Pancreas (tissue), 10 donors: Measurements from ENCODE around the gene TMPRSS2. TPM values are rescaled to one million over a fixed set of nuclear protein-coding genes. Genes with fewer than 3 reads are reported as not detected.

ENCODE experiments used
- ATAC-seq, 4 donors: fragments of 200-7000 bp; cut with Tn5 transposase; one replicate each; pipeline versions ENCODE4 v1.8.0 to v1.9.1; 2020; ENCODE audit warnings: mild to moderate bottlenecking in 4 of 4, moderate library complexity in 4 of 4
- DNase-seq, 6 donors: peaks; one replicate each; pipeline ENCODE4 v3.0.0-alpha.2; 2020
- FAIRE-seq: peaks from 2 replicates; lab custom pipeline; 2012; peaks lifted over from hg19 to GRCh38; lab: Jason Lieb, UNC
- H3K27ac ChIP-seq, 4 donors: fragments of 200-600 bp; sonication (generic); 1 replicate in 3 of 4; 2 replicates in 1 of 4; pipeline versions ENCODE4 v1.5.0 to v1.8.0; 2020
- H3K27me3 ChIP-seq, 4 donors: fragments of 200-600 bp; one replicate each; pipeline ENCODE4 v1.8.0; 2021
- H3K36me3 ChIP-seq, 3 donors: fragments of 200-600 bp; sonication (generic) in 1 of 3; one replicate each; pipeline versions ENCODE4 v1.5.0 to v1.8.0; 2020 to 2021
- H3K4me1 ChIP-seq, 3 donors: fragments of 200-600 bp; one replicate each; pipeline ENCODE4 v1.8.0; 2021
- H3K4me3 ChIP-seq, 4 donors: fragments of 200-600 bp; sonication (generic) in 2 of 4; one replicate each; pipeline versions ENCODE4 v1.5.0 to v1.8.0; 2020 to 2021
- H3K9me3 ChIP-seq, 4 donors: fragments of 200-600 bp; one replicate each; pipeline ENCODE4 v1.8.0; 2021
- WGBS, 2 donors: extraction: QIAGEN DNeasy Blood & Tissue Kit; methylation state at CpG; one replicate each; pipeline ENCODE4 v1.1.7; 2013; 5-methylcytosine and 5-hydroxymethylcytosine counted together
- intact Hi-C, 3 donors: fragments of 100-400 bp; cut with DNase I; formaldehyde crosslinking; loops; one replicate each; pipeline versions ENCODE4 v1.11.1 to v1.14.2; 2022
- polyA plus RNA-seq, 2 donors: library from polyadenylated mRNA; stranded (reverse); fragments of 200-250 nt; gene quantifications; one replicate each; pipeline ENCODE4 v1.2.3, GENCODE V29; 2013
- total RNA-seq, 6 donors: library from RNA; stranded (reverse); fragmentation: NEBNext Ultra II Directional in 4 of 6; extraction: Animal tissue kit (Norgen Biotek cat#: 25700) in 4 of 6; gene quantifications; one replicate each; pipeline versions ENCODE4 v1.2.1 to v1.2.4, GENCODE V29; 2021 to 2023
- TF ChIP-seq, protein P1 (sequence below), 4 donors: fragments of 200-600 bp; sonication (generic) in 3 of 4; IDR thresholded peaks; one replicate each; pipeline versions ENCODE4 v1.5.0 to v1.8.0; 2021; ENCODE audit warnings: antibody characterized with exemption in 4 of 4
- donor health status: healthy with polysubstance abuse.
- donor health status: DM: no; HTN: no; CAD: no; lungs with moderate emphysema.
- donor health status: DM: no; HTN: no; CAD: no.
- donor health status: control.
- donor health status: control.
- donor health status: Bipolar disorder and iron deficiency.
- donor health status: DM: yes; HTN: yes; CAD: no.
- donor health status: DM: no; HTN: no; CAD: no.
- donor health status: DM: no; HTN: no; CAD: no.
- donor health status: DM: yes; HTN: yes; CAD: no.

The TMPRSS2 gene
- total and polyA plus RNA-seq, 8 donors = 42.2 to 88.8 (median 69.6) TPM

- Histone ChIP-seq H3K4me1 (peaks cover 31 to 45% (median 44%) of the 10 kb centered on the region in 3 donors), H3K9me3 (no peaks in the 10 kb centered on the region), H3K36me3 (no peaks in the 10 kb centered on the region), H3K27me3 (no peaks in the 10 kb centered on the region), H3K4me3 (peak overlapping the region in 3 of 4 donors; percentile 60 to 85 (median 63)), H3K27ac (peak overlapping the region; percentile 84 to 95 (median 90))
- 9 to 10% methylated on average over 28 of the region's 28 CpGs for WGBS, 2 donors
- intact Hi-C loops = no loop called here
- TF ChIP-seq, protein P1, sequence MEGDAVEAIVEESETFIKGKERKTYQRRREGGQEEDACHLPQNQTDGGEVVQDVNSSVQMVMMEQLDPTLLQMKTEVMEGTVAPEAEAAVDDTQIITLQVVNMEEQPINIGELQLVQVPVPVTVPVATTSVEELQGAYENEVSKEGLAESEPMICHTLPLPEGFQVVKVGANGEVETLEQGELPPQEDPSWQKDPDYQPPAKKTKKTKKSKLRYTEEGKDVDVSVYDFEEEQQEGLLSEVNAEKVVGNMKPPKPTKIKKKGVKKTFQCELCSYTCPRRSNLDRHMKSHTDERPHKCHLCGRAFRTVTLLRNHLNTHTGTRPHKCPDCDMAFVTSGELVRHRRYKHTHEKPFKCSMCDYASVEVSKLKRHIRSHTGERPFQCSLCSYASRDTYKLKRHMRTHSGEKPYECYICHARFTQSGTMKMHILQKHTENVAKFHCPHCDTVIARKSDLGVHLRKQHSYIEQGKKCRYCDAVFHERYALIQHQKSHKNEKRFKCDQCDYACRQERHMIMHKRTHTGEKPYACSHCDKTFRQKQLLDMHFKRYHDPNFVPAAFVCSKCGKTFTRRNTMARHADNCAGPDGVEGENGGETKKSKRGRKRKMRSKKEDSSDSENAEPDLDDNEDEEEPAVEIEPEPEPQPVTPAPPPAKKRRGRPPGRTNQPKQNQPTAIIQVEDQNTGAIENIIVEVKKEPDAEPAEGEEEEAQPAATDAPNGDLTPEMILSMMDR (IDR thresholded peaks at IDR 0.05) = no peak
- DNase-seq (peak in 2 of 6 donors; percentile 54 to 59), FAIRE-seq (no peak), ATAC-seq (peak; percentile 18 to 27 (median 21))
These were observed 622 bp upstream of the TMPRSS2 start for GRCh38 chr21:41508415-41509144.

GRCh38 chr21:41506611-41507520, 1.1 kb downstream of the TMPRSS2 start:
- peak overlapping the region; percentile 84 to 95 (median 90) for H3K27ac ChIP-seq
- H3K36me3 ChIP-seq = no peaks in the 10 kb centered on the region
- no peaks in the 10 kb centered on the region for H3K9me3 ChIP-seq
- WGBS, 2 donors = 2% methylated on average over 52 to 64 of the region's 64 CpGs
- peaks cover 46 to 62% (median 58%) of the 10 kb centered on the region in 3 donors for H3K4me1 ChIP-seq
- FAIRE-seq = no peak
- no peaks in the 10 kb centered on the region for H3K27me3 ChIP-seq
- ATAC-seq = peak; percentile 42 to 51 (median 42)
- TF ChIP-seq, protein P1 (IDR thresholded peaks at IDR 0.05) = no peak
- peak overlapping the region; percentile 60 to 85 (median 72) for H3K4me3 ChIP-seq
- peak; percentile 61 to 89 (median 75) for DNase-seq
- intact Hi-C loops = no loop called here

GRCh38 chr21:41506005-41506594, 1.9 kb downstream of the TMPRSS2 start:
- ATAC-seq = peak; percentile 22 to 51 (median 40)
- peak in 5 of 6 donors; percentile 73 to 89 (median 80) for DNase-seq
- Histone ChIP-seq H3K4me1 (peaks cover 54 to 68% (median 63%) of the 10 kb centered on the region in 3 donors), H3K27me3 (no peaks in the 10 kb centered on the region), H3K36me3 (no peaks in the 10 kb centered on the region), H3K4me3 (peak overlapping the region; percentile 60 to 85 (median 72)), H3K27ac (peak overlapping the region; percentile 84 to 95 (median 90)), H3K9me3 (no peaks in the 10 kb centered on the region)
- intact Hi-C loops = no loop called here
- no peak for FAIRE-seq
- 14 to 22% methylated on average over 7 of the region's 7 CpGs for WGBS, 2 donors
- TF ChIP-seq, protein P1 (IDR thresholded peaks at IDR 0.05) = no peak

DNA sequence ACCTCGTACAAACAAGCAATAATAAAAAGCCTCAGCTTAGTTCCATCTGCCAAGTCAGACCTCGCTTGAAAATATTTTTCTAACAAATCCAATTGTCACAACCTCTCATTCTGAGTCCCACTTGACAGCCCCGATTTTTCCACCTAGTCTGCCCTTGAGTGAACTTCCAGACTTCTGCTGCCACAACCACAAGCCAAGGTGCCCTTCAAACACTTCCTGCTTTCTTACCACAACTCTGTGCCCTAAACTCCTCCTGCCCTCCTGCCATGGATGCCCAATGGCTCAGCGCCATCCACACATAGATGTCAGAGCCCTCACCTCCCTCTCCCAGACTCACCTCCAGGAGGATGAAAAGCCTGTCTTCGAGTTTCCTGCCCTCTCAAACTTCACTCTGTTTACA, 3.9 kb downstream of the TMPRSS2 start:
- Histone ChIP-seq H3K27ac (peak overlapping the region; percentile 84 to 95 (median 90)), H3K36me3 (no peaks in the 10 kb centered on the region), H3K27me3 (no peaks in the 10 kb centered on the region), H3K9me3 (no peaks in the 10 kb centered on the region), H3K4me3 (peak overlapping the region in 2 of 4 donors; percentile 60 to 63), H3K4me1 (peaks cover 55 to 70% (median 63%) of the 10 kb centered on the region in 3 donors)
- no peak for ATAC-seq
- 27 to 31% methylated on average over 5 of the region's 5 CpGs for WGBS, 2 donors
- intact Hi-C loops = no loop called here
- TF ChIP-seq, protein P1 (IDR thresholded peaks at IDR 0.05) = no peak
- DNase-seq = peak in 1 of 6 donors; percentile 38
- no peak for FAIRE-seq
